GM23338 (cell line): Measurements from ENCODE around the gene FDXACB1. TPM values are rescaled to one million over a fixed set of nuclear protein-coding genes. Genes with fewer than 3 reads are reported as not detected.

Experiments
- ATAC-seq: fragments of 200-7000 bp; cut with Tn5 transposase; 3 replicates; pipeline ENCODE4 v1.9.1; 2020
- DNase-seq: peaks from one replicate; pipeline ENCODE4 v3.0.0-alpha.2; 2015; ENCODE audit warnings: low spot score
- H2AFZ ChIP-seq: fragments of 200-600 bp; sonication (generic); 2 replicates; pipeline ENCODE4 v1.8.0; 2016; ENCODE audit warnings: antibody characterized with exemption, mild to moderate bottlenecking, moderate library complexity
- H3F3A ChIP-seq: fragments of 200-600 bp; sonication (generic); replicated peaks from 2 replicates; pipeline ENCODE4 v1.8.0; 2017; ENCODE audit warnings: antibody characterized with exemption, mixed run types, low read depth
- H3K27ac ChIP-seq: fragments of 200-600 bp; sonication (generic); 2 replicates; pipeline ENCODE4 v1.6.1; 2016; ENCODE audit warnings: low read depth
- H3K27me3 ChIP-seq: fragments of 200-600 bp; sonication (generic); 2 replicates; pipeline ENCODE4 v1.8.0; 2016; ENCODE audit warnings: mild to moderate bottlenecking, mixed run types, moderate library complexity; ENCODE audit not compliant: insufficient read depth
- H3K36me3 ChIP-seq: fragments of 200-600 bp; sonication (generic); 2 replicates; pipeline ENCODE4 v1.8.0; 2016; ENCODE audit warnings: mild to moderate bottlenecking; ENCODE audit not compliant: insufficient read depth
- H3K4me1 ChIP-seq: fragments of 200-600 bp; sonication (generic); 2 replicates; pipeline ENCODE4 v1.8.0; 2016; ENCODE audit warnings: mild to moderate bottlenecking, moderate library complexity; ENCODE audit not compliant: insufficient read depth
- H3K4me2 ChIP-seq: fragments of 200-600 bp; sonication (generic); 2 replicates; pipeline ENCODE4 v1.7.1; 2017; ENCODE audit warnings: mixed run types
- H3K4me3 ChIP-seq: fragments of 200-600 bp; sonication (generic); 2 replicates; pipeline ENCODE4 v1.6.1; 2016; ENCODE audit warnings: mixed run types
- H3K79me2 ChIP-seq: fragments of 200-600 bp; sonication (generic); replicated peaks from 2 replicates; pipeline ENCODE4 v1.8.0; 2017; ENCODE audit warnings: mild to moderate bottlenecking; ENCODE audit not compliant: insufficient read depth
- H3K9me2 ChIP-seq: fragments of 200-600 bp; sonication (generic); 2 replicates; pipeline ENCODE4 v1.8.0; 2017; ENCODE audit not compliant: insufficient read depth
- H4K20me1 ChIP-seq: fragments of 200-600 bp; sonication (generic); replicated peaks from 2 replicates; pipeline ENCODE4 v1.8.0; 2017; ENCODE audit warnings: mild to moderate bottlenecking; ENCODE audit not compliant: insufficient read depth
- H3K27ac Mint-ChIP-seq: 2 replicates; pipeline ENCODE4 v1.8.0; 2020; ENCODE audit warnings: inconsistent platforms, mild to moderate bottlenecking, moderate library complexity, mixed read lengths
- H3K27me3 Mint-ChIP-seq: 3 replicates; pipeline ENCODE4 v1.8.0; 2022; ENCODE audit warnings: low read depth, mild to moderate bottlenecking, moderate library complexity, mixed read lengths, inconsistent platforms; ENCODE audit not compliant: insufficient read depth, poor library complexity
- H3K36me3 Mint-ChIP-seq: 3 replicates; pipeline ENCODE4 v1.8.0; 2021; ENCODE audit warnings: low read depth, mild to moderate bottlenecking, inconsistent platforms, moderate library complexity, mixed read lengths
- H3K4me1 Mint-ChIP-seq: 3 replicates; pipeline ENCODE4 v1.8.0; 2020; ENCODE audit warnings: mild to moderate bottlenecking, inconsistent platforms, mixed read lengths
- H3K4me3 Mint-ChIP-seq: 3 replicates; pipeline ENCODE4 v1.8.0; 2021; ENCODE audit warnings: moderate library complexity, mild to moderate bottlenecking, inconsistent platforms, mixed read lengths
- H3K9me3 Mint-ChIP-seq: 3 replicates; pipeline ENCODE4 v1.8.0; 2020; ENCODE audit warnings: moderate library complexity, mild to moderate bottlenecking, inconsistent platforms, mixed read lengths
- CREB1 ChIP-seq: fragments of 250-450 bp; sonication (Bioruptor Pico); IDR thresholded peaks from 2 replicates; pipeline ENCODE4 v1.5.0; 2020; ENCODE audit warnings: low read depth, mild to moderate bottlenecking, moderate library complexity
- EZH2 ChIP-seq: fragments of 200-600 bp; sonication (generic); IDR thresholded peaks from one replicate; pipeline ENCODE4 v1.8.0; 2017; ENCODE audit warnings: antibody characterized with exemption, mild to moderate bottlenecking, low read depth; ENCODE audit not compliant: unreplicated experiment
- EZH2phosphoT487 ChIP-seq: fragments of 200-600 bp; sonication (generic); IDR thresholded peaks from one replicate; pipeline ENCODE4 v1.8.1; 2018; ENCODE audit warnings: antibody characterized with exemption; ENCODE audit not compliant: unreplicated experiment
- JUNB ChIP-seq: IDR thresholded peaks from one replicate; pipeline ENCODE4 v1.6.1; 2016; ENCODE audit warnings: antibody characterized with exemption; ENCODE audit not compliant: unreplicated experiment
- POLR2AphosphoS5 ChIP-seq: IDR thresholded peaks from 2 replicates; pipeline ENCODE4 v1.6.1; 2016; ENCODE audit warnings: antibody characterized with exemption, low read depth
- STAT1 ChIP-seq: IDR thresholded peaks from one replicate; pipeline ENCODE4 v1.6.1; 2016; ENCODE audit warnings: antibody characterized with exemption; ENCODE audit not compliant: unreplicated experiment
- ZNF331 ChIP-seq: fragments of 250-450 bp; sonication (Bioruptor Pico); IDR thresholded peaks from 2 replicates; pipeline ENCODE4 v1.5.0; 2020; ENCODE audit warnings: low read depth, mild to moderate bottlenecking, moderate library complexity
- polyA plus RNA-seq: library from polyadenylated mRNA; unstranded; fragments of >200 nt; fragmentation: Nextera tagmentation; extraction: Ambion mirVana; gene quantifications from 2 replicates; pipeline ENCODE4 v1.2.1, GENCODE V29; 2016
- total RNA-seq: library from RNA; depleted of rRNA; stranded (reverse); fragments of >200 nt; shearing (Covaris generic); gene quantifications from 2 replicates; pipeline ENCODE4 v1.2.3, GENCODE V29; 2014
- TF ChIP-seq, protein P1 (sequence below): IDR thresholded peaks from one replicate; pipeline ENCODE4 v1.6.1; 2018; ENCODE audit warnings: antibody characterized with exemption; ENCODE audit not compliant: unreplicated experiment
- TF ChIP-seq, protein P2 (sequence below): IDR thresholded peaks from 2 replicates; pipeline ENCODE4 v1.6.1; 2016; ENCODE audit warnings: antibody characterized with exemption
- TF ChIP-seq, protein P3 (sequence below), 2 experiments: fragments of 200-600 bp in 1 of 2; sonication (generic) in 1 of 2; conservative IDR thresholded peaks; 2 replicates each; pipeline versions ENCODE4 v1.5.1 to v1.6.1; 2016 to 2017; ENCODE audit warnings: antibody characterized with exemption in 2 of 2, low read depth in 2 of 2, mild to moderate bottlenecking in 2 of 2, moderate library complexity in 1 of 2
- TF ChIP-seq, protein P4 (sequence below): fragments of 250-450 bp; sonication (Bioruptor Pico); IDR thresholded peaks from 2 replicates; pipeline ENCODE4 v1.5.0; 2020; ENCODE audit warnings: mild to moderate bottlenecking, moderate library complexity

FDXACB1 gene
- total and polyA plus RNA-seq, 2 experiments from 2014 or later, result 1.6 to 2.4 TPM

DNA sequence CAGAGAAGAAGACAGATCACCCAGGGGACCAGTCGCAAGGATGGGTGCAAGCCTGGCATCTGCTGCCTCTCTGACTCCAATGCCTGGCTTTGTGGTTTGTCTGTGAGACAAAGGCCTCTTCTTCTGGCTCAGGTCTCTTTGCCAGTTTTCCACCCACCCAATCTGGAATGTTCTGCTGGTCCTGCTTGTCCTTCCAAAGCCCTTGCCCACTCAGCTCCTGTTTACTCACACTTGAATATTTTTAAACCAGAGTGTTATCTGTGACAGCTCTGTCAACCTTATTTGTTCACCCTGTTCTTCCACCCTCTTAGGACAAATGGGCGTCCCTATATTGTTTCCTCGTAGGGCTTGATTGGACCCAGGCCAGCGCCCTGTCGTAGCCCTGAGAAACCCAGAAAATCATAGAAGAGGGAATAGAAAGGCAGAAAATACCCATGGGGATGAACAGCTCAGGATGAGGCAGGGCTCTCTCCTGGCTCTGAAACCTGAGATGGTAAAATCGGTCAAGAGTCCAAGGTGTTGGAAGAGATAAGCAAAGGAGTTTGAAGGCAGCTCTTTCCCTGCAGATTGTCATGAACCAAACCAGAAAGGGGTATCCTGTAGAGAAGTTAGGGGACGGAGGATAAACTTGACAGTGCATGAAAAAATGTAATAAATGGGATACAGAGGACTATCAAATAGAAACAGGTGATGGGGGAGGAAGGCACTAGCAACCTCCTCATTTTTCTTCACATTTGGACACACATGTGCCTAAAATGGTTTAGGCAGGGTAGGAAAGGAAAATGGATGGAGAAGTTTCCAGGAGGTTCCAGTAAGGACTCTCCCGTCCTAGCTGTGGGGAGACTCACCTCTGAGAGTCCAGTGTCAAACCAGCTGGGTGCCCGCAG is 32.0 kb upstream of the FDXACB1 start:
- no peaks in the 10 kb centered on the region for H3K9me2 ChIP-seq
- Mint-ChIP-seq H3K27ac (no peak overlapping the region), H3K27me3 (peaks cover 8% of the 10 kb centered on the region), H3K4me3 (no peak overlapping the region), H3K36me3 (no peaks in the 10 kb centered on the region), H3K4me1 (peaks cover 30% of the 10 kb centered on the region), H3K9me3 (no peaks in the 10 kb centered on the region; the same call in 2 of the 3 replicates)
- peaks cover 24% of the 10 kb centered on the region for H3K4me1 ChIP-seq
- no peak overlapping the region for H3K27ac ChIP-seq
- peak overlapping the region; percentile 91 for H2AFZ ChIP-seq
- TF ChIP-seq EZH2 (no peak), ZNF331 (no peak), JUNB (no peak), EZH2phosphoT487 (no peak), STAT1 (no peak), CREB1 (CRISPR knock-in tag) (no peak), POLR2AphosphoS5 (no peak)
- TF ChIP-seq, protein P1, sequence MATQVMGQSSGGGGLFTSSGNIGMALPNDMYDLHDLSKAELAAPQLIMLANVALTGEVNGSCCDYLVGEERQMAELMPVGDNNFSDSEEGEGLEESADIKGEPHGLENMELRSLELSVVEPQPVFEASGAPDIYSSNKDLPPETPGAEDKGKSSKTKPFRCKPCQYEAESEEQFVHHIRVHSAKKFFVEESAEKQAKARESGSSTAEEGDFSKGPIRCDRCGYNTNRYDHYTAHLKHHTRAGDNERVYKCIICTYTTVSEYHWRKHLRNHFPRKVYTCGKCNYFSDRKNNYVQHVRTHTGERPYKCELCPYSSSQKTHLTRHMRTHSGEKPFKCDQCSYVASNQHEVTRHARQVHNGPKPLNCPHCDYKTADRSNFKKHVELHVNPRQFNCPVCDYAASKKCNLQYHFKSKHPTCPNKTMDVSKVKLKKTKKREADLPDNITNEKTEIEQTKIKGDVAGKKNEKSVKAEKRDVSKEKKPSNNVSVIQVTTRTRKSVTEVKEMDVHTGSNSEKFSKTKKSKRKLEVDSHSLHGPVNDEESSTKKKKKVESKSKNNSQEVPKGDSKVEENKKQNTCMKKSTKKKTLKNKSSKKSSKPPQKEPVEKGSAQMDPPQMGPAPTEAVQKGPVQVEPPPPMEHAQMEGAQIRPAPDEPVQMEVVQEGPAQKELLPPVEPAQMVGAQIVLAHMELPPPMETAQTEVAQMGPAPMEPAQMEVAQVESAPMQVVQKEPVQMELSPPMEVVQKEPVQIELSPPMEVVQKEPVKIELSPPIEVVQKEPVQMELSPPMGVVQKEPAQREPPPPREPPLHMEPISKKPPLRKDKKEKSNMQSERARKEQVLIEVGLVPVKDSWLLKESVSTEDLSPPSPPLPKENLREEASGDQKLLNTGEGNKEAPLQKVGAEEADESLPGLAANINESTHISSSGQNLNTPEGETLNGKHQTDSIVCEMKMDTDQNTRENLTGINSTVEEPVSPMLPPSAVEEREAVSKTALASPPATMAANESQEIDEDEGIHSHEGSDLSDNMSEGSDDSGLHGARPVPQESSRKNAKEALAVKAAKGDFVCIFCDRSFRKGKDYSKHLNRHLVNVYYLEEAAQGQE, result no peak
- TF ChIP-seq, protein P2, sequence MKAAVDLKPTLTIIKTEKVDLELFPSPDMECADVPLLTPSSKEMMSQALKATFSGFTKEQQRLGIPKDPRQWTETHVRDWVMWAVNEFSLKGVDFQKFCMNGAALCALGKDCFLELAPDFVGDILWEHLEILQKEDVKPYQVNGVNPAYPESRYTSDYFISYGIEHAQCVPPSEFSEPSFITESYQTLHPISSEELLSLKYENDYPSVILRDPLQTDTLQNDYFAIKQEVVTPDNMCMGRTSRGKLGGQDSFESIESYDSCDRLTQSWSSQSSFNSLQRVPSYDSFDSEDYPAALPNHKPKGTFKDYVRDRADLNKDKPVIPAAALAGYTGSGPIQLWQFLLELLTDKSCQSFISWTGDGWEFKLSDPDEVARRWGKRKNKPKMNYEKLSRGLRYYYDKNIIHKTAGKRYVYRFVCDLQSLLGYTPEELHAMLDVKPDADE, result no peak
- TF ChIP-seq, protein P3, sequence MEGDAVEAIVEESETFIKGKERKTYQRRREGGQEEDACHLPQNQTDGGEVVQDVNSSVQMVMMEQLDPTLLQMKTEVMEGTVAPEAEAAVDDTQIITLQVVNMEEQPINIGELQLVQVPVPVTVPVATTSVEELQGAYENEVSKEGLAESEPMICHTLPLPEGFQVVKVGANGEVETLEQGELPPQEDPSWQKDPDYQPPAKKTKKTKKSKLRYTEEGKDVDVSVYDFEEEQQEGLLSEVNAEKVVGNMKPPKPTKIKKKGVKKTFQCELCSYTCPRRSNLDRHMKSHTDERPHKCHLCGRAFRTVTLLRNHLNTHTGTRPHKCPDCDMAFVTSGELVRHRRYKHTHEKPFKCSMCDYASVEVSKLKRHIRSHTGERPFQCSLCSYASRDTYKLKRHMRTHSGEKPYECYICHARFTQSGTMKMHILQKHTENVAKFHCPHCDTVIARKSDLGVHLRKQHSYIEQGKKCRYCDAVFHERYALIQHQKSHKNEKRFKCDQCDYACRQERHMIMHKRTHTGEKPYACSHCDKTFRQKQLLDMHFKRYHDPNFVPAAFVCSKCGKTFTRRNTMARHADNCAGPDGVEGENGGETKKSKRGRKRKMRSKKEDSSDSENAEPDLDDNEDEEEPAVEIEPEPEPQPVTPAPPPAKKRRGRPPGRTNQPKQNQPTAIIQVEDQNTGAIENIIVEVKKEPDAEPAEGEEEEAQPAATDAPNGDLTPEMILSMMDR (conservative IDR thresholded peaks at IDR 0.05; ENCODE audit: low read depth in 2 of 2), result no peak
- TF ChIP-seq, protein P4, sequence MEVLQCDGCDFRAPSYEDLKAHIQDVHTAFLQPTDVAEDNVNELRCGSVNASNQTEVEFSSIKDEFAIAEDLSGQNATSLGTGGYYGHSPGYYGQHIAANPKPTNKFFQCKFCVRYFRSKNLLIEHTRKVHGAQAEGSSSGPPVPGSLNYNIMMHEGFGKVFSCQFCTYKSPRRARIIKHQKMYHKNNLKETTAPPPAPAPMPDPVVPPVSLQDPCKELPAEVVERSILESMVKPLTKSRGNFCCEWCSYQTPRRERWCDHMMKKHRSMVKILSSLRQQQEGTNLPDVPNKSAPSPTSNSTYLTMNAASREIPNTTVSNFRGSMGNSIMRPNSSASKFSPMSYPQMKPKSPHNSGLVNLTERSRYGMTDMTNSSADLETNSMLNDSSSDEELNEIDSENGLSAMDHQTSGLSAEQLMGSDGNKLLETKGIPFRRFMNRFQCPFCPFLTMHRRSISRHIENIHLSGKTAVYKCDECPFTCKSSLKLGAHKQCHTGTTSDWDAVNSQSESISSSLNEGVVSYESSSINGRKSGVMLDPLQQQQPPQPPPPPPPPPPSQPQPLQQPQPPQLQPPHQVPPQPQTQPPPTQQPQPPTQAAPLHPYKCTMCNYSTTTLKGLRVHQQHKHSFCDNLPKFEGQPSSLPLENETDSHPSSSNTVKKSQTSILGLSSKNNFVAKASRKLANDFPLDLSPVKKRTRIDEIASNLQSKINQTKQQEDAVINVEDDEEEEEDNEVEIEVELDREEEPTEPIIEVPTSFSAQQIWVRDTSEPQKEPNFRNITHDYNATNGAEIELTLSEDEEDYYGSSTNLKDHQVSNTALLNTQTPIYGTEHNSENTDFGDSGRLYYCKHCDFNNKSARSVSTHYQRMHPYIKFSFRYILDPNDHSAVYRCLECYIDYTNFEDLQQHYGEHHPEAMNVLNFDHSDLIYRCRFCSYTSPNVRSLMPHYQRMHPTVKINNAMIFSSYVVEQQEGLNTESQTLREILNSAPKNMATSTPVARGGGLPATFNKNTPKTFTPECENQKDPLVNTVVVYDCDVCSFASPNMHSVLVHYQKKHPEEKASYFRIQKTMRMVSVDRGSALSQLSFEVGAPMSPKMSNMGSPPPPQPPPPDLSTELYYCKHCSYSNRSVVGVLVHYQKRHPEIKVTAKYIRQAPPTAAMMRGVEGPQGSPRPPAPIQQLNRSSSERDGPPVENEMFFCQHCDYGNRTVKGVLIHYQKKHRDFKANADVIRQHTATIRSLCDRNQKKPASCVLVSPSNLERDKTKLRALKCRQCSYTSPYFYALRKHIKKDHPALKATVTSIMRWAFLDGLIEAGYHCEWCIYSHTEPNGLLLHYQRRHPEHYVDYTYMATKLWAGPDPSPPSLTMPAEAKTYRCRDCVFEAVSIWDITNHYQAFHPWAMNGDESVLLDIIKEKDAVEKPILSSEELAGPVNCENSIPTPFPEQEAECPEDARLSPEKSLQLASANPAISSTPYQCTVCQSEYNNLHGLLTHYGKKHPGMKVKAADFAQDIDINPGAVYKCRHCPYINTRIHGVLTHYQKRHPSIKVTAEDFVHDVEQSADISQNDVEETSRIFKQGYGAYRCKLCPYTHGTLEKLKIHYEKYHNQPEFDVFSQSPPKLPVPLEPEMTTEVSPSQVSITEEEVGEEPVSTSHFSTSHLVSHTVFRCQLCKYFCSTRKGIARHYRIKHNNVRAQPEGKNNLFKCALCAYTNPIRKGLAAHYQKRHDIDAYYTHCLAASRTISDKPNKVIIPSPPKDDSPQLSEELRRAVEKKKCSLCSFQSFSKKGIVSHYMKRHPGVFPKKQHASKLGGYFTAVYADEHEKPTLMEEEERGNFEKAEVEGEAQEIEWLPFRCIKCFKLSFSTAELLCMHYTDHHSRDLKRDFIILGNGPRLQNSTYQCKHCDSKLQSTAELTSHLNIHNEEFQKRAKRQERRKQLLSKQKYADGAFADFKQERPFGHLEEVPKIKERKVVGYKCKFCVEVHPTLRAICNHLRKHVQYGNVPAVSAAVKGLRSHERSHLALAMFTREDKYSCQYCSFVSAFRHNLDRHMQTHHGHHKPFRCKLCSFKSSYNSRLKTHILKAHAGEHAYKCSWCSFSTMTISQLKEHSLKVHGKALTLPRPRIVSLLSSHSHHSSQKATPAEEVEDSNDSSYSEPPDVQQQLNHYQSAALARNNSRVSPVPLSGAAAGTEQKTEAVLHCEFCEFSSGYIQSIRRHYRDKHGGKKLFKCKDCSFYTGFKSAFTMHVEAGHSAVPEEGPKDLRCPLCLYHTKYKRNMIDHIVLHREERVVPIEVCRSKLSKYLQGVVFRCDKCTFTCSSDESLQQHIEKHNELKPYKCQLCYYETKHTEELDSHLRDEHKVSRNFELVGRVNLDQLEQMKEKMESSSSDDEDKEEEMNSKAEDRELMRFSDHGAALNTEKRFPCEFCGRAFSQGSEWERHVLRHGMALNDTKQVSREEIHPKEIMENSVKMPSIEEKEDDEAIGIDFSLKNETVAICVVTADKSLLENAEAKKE, result no peak
- H3K4me2 ChIP-seq, result peak overlapping the region; percentile 75
- DNase-seq, result no peak
- no peaks in the 10 kb centered on the region for H4K20me1 ChIP-seq
- no peaks in the 10 kb centered on the region for H3F3A ChIP-seq
- ATAC-seq, result no peak
- no peaks in the 10 kb centered on the region for H3K36me3 ChIP-seq
- H3K79me2 ChIP-seq, result no peaks in the 10 kb centered on the region
- H3K4me3 ChIP-seq, result no peak overlapping the region
- no peaks in the 10 kb centered on the region for H3K27me3 ChIP-seq
